ENCODE data around the gene TBC1D22B.

Gene TBC1D22B

GRCh38 chr6:37373822-37374471, 116.4 kb downstream of the TBC1D22B start:
- Histone ChIP-seq H3K4me1 (ENCODE audit: control insufficient read depth, insufficient read depth, low read length) (no peaks in the 10 kb centered on the region), H3K9me3 (ENCODE audit: control insufficient read depth, insufficient read depth, low read depth, low read length) (no peaks in the 10 kb centered on the region), H3K36me3 (ENCODE audit: control insufficient read depth in 2 of 2, insufficient read depth in 1 of 2, low read length in 2 of 2) (peaks cover 41 to 90% of the 10 kb centered on the region in 2 experiments), H3K4me3 (ENCODE audit: low read depth, low read length) (no peak overlapping the region), H3K27ac (ENCODE audit: extremely low read depth, low read depth, low read length) (no peak overlapping the region)
- TF ChIP-seq ZNF280D (tag by site-specific recombination; IDR thresholded peaks at IDR 0.05) (no peak), ZNF239 (tag by site-specific recombination; IDR thresholded peaks at IDR 0.05) (no peak), KLF10 (tag by site-specific recombination; IDR thresholded peaks at IDR 0.05) (no peak), ZNF707 (tag by site-specific recombination; IDR thresholded peaks at IDR 0.05) (no peak), ZNF843 (tag by site-specific recombination; IDR thresholded peaks at IDR 0.05) (no peak), ZFP3 (tag by site-specific recombination; IDR thresholded peaks at IDR 0.05; ENCODE audit: low read depth) (no peak), PRDM6 (tag by site-specific recombination; IDR thresholded peaks at IDR 0.05) (peak; percentile 51; the same call in 1 of the 2 replicates), REPIN1 (tag by site-specific recombination; IDR thresholded peaks at IDR 0.05; ENCODE audit: low read depth) (no peak), GLI2 (tag by site-specific recombination; IDR thresholded peaks at IDR 0.05; ENCODE audit: borderline replicate concordance, low read depth) (no peak), ZNF792 (tag by site-specific recombination; IDR thresholded peaks at IDR 0.05) (no peak)
- TF ChIP-seq, protein P1, sequence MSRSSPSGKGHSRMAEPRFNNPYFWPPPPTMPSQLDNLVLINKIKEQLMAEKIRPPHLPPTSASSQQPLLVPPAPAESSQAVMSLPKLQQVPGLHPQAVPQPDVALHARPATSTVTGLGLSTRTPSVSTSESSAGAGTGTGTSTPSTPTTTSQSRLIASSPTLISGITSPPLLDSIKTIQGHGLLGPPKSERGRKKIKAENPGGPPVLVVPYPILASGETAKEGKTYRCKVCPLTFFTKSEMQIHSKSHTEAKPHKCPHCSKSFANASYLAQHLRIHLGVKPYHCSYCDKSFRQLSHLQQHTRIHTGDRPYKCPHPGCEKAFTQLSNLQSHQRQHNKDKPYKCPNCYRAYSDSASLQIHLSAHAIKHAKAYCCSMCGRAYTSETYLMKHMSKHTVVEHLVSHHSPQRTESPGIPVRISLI (tag by site-specific recombination; IDR thresholded peaks at IDR 0.05) = peak; percentile 29; the same call in 1 of the 2 replicates
- TF ChIP-seq, protein P2, sequence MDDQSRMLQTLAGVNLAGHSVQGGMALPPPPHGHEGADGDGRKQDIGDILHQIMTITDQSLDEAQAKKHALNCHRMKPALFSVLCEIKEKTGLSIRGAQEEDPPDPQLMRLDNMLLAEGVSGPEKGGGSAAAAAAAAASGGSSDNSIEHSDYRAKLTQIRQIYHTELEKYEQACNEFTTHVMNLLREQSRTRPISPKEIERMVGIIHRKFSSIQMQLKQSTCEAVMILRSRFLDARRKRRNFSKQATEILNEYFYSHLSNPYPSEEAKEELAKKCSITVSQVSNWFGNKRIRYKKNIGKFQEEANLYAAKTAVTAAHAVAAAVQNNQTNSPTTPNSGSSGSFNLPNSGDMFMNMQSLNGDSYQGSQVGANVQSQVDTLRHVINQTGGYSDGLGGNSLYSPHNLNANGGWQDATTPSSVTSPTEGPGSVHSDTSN (CRISPR knock-in tag; IDR thresholded peaks at IDR 0.05) = no peak
- ChIA-PET POLR2A (no interaction called here), CTCF (interaction anchor here (0.7 to 1.8 kb wide), 4 partner anchors 10 to 1283 kb away, joined by 3 to 6 read pairs (median 3); no protein-coding TSS in a partner anchor)

DNA sequence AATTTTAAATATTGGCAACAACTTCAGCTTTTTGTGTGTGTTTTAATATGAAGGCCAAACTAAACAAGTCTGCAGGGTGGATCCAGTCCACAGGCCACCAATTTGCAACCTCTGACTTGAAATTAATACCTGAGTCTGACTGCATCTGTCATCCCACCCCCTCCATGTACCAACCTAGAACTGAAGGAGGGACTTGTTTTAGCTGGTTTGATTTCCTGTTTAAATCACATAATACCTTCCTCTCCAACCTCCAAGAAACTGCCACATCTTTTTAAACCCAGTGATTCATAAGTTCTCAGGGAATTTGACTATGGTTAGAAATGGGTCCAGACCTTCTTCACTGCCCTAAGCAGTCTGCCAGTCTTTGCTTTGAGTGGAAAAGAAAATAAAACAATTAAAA, 117.8 kb downstream of the TBC1D22B start:
- CTCF ChIA-PET = interaction anchor here (0.6 kb wide), 1 partner anchor 1351 kb away, joined by 4 read pairs; no protein-coding TSS in a partner anchor
- no peak for TF ChIP-seq ZNF214 (tag by site-specific recombination; IDR thresholded peaks at IDR 0.05; ENCODE audit: borderline replicate concordance)
- TF ChIP-seq ZNF837 (tag by site-specific recombination; IDR thresholded peaks at IDR 0.05) = no peak
- TF ChIP-seq ZNF843 (tag by site-specific recombination; IDR thresholded peaks at IDR 0.05) = no peak
- TF ChIP-seq ZNF175 (tag by site-specific recombination; IDR thresholded peaks at IDR 0.05) = no peak
- TF ChIP-seq ZNF10 (tag by site-specific recombination; IDR thresholded peaks at IDR 0.05) = no peak
- Histone ChIP-seq H3K27ac (ENCODE audit: extremely low read depth, low read depth, low read length) (no peak overlapping the region), H3K9me3 (ENCODE audit: control insufficient read depth, insufficient read depth, low read depth, low read length) (no peaks in the 10 kb centered on the region), H3K36me3 (ENCODE audit: control insufficient read depth in 2 of 2, insufficient read depth in 1 of 2, low read length in 2 of 2) (peaks cover 45 to 87% of the 10 kb centered on the region in 2 experiments), H3K4me3 (ENCODE audit: low read depth, low read length) (no peak overlapping the region), H3K4me1 (ENCODE audit: control insufficient read depth, insufficient read depth, low read length) (no peaks in the 10 kb centered on the region)
- POLR2A ChIA-PET = no interaction called here

Measured in HEK293 (cell line).